Embryonic facial prominence (tissue), 1 donor: Measurements from ENCODE around the gene PXMP4.

Source experiments
- DNase-seq: peaks from one replicate; pipeline ENCODE4 v3.0.0-alpha.2; 2016; ENCODE audit errors: extremely low spot score

PXMP4 gene

GRCh38 chr20:33732166-33732970, 12.3 kb upstream of the PXMP4 start:
- DNase-seq: peak; percentile 29

GRCh38 chr20:33731693-33732165, 11.6 kb upstream of the PXMP4 start, which contains the start of gene ZNF341:
Gene ZNF341 (plus strand): TSS chr20:33731996. CDS start chr20:33732022, 26 bp downstream.
- DNase-seq: peak; percentile 65

GRCh38 chr20:33730946-33731692, 11.0 kb upstream of the PXMP4 start:
- DNase-seq: no peak

- no peak for DNase-seq
These were observed 9.0 kb upstream of the PXMP4 start for GRCh38 chr20:33729101-33729500.

GRCh38 chr20:33728463-33728862, 8.4 kb upstream of the PXMP4 start:
- no peak for DNase-seq

- no peak for DNase-seq
These were observed 7.7 kb upstream of the PXMP4 start for GRCh38 chr20:33727806-33728205.

- no peak for DNase-seq
These were observed 7.0 kb upstream of the PXMP4 start for GRCh38 chr20:33727115-33727479.

GRCh38 chr20:33725607-33726264, 5.6 kb upstream of the PXMP4 start:
- no peak for DNase-seq

- no peak for DNase-seq
These were observed 4.5 kb upstream of the PXMP4 start for GRCh38 chr20:33724439-33725094.

GRCh38 chr20:33721391-33722140, 1.5 kb upstream of the PXMP4 start:
- no peak for DNase-seq

- DNase-seq: no peak
These were observed 677 bp downstream of the PXMP4 start for GRCh38 chr20:33719277-33719988.

GRCh38 chr20:33716498-33716897, 3.6 kb downstream of the PXMP4 start:
- no peak for DNase-seq

- no peak for DNase-seq
These were observed 6.2 kb downstream of the PXMP4 start for GRCh38 chr20:33713865-33714367.

GRCh38 chr20:33711446-33711738, 8.7 kb downstream of the PXMP4 start:
- no peak for DNase-seq

- DNase-seq: no peak
These were observed 9.2 kb downstream of the PXMP4 start for GRCh38 chr20:33710681-33711445.

GRCh38 chr20:33709905-33710541, 10.1 kb downstream of the PXMP4 start:
- DNase-seq: no peak

- no peak for DNase-seq
These were observed 10.7 kb downstream of the PXMP4 start for GRCh38 chr20:33709398-33709797.

GRCh38 chr20:33707668-33708067, 12.4 kb downstream of the PXMP4 start:
- DNase-seq: no peak
